GM18499 (cell line): ENCODE measurements around the gene VPS26B.
"Not testable (repeated sequence)": the region's sequence is repeated elsewhere in the genome, so short reads cannot be mapped to it uniquely, and the experiment has no call there.

Experiments used
- ATAC-seq: cut with Tn5 transposase; IDR thresholded peaks from one replicate; pipeline ENCODE4 v1.9.1; 2021; ENCODE audit warnings: moderate number of reproducible peaks; ENCODE audit not compliant: insufficient read depth, unreplicated experiment

The VPS26B gene

GRCh38 chr11:134254433-134255183 is 30.1 kb downstream of the VPS26B start:
- no peak for ATAC-seq

- ATAC-seq, result not testable (repeated sequence)
Observed at GRCh38 chr11:134255184-134255561, 30.7 kb downstream of the VPS26B start.

GRCh38 chr11:134257101-134257500 is 32.6 kb downstream of the VPS26B start:
- ATAC-seq, result no peak

DNA sequence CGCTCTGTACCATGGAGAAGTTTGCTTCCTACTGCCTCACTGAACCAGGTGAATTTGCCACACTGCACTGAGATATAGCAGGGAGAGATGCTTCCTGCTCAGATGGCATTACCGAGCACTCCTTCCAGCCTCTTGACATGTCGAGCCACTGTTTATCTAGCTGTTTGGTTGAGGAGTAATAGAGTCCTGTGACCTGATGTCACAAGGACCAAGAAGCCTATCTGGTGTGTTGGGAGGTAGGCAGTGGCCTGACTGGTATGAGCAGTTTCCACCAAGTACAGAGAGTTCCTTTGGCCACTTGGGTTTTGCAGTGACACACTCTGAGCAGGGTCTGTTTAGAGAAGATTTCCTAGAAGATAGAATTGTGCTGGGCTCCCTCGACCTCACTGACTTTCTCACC is 34.1 kb downstream of the VPS26B start:
- no peak for ATAC-seq

GRCh38 chr11:134260503-134260902 is 36.0 kb downstream of the VPS26B start:
- no peak for ATAC-seq

GRCh38 chr11:134260983-134261382 is 36.5 kb downstream of the VPS26B start:
- ATAC-seq, result no peak

GRCh38 chr11:134261626-134262488 is 37.4 kb downstream of the VPS26B start:
- no peak for ATAC-seq

DNA sequence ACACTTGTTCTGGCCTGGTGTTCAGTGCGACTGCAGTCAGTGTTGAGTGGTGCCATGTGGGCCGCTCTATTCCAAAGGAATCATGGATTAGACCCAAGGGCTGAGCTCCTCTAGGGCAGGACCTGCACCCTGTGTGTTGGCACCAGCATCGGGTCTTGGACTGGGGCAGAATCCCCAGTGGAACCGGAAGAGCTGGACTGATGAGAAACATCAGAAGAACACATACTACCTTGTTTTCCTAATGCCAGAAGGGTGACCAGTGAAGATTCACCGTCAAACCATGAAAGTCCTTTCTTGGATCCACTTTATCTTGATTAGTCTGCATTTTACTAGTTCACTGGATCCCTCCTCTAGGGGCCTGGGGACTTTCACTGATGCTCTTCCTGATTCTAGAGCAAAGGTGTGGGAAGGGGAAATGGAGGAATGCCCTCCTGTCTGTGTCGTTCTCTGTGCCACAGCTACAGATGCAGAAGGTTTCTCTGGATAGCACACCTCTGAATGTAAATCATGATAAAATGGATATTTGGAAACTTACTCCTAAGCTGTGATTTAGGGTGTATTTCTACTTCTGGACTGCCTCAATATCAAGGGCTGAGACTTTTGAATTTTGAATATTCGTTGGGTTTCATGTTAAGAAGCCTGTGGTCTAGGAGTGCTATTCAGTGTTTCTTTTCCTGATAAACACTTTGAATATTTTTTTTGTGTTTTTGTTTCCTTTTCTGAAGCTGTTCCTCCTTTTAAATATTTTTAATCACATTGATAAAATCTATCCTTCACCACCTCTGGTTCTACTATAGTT is 40.7 kb downstream of the VPS26B start:
- no peak for ATAC-seq

GRCh38 chr11:134266440-134266839 is 42.0 kb downstream of the VPS26B start:
- ATAC-seq, result no peak

GRCh38 chr11:134266841-134267251 is 42.4 kb downstream of the VPS26B start:
- no peak for ATAC-seq

DNA sequence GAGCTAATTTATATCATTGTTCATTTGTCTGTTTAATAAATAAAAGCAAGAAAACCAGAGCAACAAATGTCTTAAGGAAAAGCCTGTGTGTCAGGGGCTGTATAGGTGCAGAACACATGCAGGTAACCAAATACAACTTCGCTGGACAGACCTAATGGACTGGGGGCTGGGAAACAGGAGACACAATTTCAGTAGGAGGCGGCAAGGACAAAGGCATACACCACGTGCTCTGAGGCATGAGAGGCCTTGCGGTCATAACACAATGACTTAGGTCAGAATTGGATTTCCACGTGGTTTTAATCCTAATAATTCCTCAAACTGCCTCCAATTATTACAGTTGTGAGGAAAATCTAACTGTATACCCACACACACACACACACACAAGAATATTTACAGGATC is 43.0 kb downstream of the VPS26B start:
- ATAC-seq, result no peak

DNA sequence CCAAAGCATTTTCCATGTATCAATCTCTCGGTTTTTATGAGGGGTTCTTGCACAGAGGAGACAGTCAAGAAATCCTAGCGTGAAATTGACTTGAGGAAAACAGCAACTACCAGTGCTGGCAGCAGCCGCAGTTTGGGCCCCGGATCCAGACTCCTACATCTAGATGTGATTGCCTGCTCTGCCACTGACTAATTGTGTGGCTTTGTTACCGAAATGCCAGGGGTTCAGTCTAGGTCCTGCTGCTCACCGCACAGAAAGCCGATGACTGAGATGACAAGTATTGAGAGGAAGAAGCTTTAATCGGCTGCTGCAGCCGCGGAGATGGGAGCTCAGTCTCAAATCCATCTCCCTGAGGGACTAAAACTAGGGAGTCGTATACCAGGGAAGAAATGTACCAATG is 43.5 kb downstream of the VPS26B start:
- ATAC-seq, result no peak

- no peak for ATAC-seq
Observed at GRCh38 chr11:134270250-134270714, 45.8 kb downstream of the VPS26B start.

DNA sequence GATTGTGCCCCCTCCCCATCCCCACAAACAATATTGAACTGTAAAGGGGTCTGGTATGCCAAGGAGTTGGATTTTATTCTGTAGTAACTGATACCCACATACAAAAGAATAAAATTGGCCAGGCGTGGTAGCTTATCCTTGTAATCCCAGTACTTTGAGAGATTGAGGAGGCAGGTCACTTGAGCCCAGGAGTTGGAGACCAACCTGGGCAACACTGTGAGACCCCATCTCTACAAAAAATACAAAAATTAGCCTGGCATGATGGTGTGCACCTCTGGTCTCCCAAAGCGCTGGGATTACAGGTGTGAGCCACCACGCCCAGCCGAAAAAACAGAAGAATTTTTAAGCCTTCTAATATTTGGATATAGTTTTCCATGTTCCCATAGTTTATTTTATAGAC is 47.5 kb downstream of the VPS26B start:
- no peak for ATAC-seq

DNA sequence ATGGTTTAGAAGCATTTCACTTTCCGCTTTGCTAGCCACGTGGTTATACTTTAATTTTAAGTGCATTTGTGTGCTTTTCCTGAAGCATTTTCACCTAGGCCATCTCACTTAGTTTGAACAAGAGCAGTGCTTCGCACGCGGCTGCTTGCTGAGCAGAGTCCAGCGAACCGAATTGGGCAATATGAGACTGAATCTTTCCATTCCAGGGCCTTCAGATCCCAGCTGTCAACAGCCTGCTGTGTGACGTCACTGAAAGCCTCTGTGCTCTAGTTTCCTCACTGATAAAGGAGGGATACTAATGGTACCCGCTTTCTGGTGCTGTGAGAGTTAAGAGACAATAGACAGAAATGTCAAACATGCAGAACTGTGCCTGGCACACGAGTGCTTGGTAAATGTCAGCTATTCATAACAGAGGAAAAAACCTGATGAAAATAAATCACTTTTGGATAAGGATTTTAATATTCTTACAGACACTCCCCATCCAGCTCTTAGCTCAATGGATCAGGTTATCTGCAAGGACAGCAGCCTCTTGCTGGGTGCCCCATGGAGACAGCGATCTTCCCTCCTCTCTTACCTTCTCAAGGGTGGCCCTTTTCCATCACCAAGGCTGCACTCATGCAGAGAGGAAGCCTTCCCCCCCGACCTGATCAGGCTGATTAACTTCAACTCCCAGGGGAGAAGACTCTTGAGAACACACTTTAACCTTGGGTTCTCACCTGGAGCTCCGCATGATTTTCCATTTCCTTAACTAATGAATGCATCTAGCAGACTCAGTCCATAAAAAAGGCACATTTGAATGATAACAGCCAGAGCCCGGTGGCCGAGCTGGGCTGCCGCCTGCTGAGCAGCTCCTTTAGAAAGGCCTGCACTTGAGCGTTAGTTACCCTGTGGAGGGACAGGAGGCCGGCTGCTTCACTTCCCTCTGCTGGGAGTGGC is 48.2 kb downstream of the VPS26B start:
- ATAC-seq, result no peak

- ATAC-seq, result no peak
Observed at GRCh38 chr11:134273317-134273712, 48.8 kb downstream of the VPS26B start.

- ATAC-seq, result no peak
Observed at GRCh38 chr11:134275188-134275533, 50.7 kb downstream of the VPS26B start.

- ATAC-seq, result no peak
Observed at GRCh38 chr11:134275534-134276395, 51.3 kb downstream of the VPS26B start, which contains the start of gene GLB1L3. Gene GLB1L3 (plus strand): TSS chr11:134276379. CDS start chr11:134276741, 362 bp downstream.
